Vagina (tissue), 2 donors: Measurements from ENCODE around the gene PDE3A. TPM values are rescaled to one million over a fixed set of nuclear protein-coding genes. Genes with fewer than 3 reads are reported as not detected.

Experiments used
- DNase-seq, 2 donors: peaks; one replicate each; pipeline ENCODE4 v3.0.0-alpha.2; 2017; ENCODE audit errors: extremely low spot score in 2 of 2
- H3K27ac ChIP-seq: fragments of 200-600 bp; sonication (generic); one replicate; pipeline ENCODE4 v1.5.1; 2019
- H3K27me3 ChIP-seq: fragments of 200-600 bp; sonication (generic); one replicate; pipeline ENCODE4 v1.5.1; 2019
- H3K36me3 ChIP-seq, 2 donors: fragments of 200-600 bp; sonication (generic); one replicate each; pipeline ENCODE4 v1.5.1; 2017 to 2019
- H3K4me1 ChIP-seq: fragments of 200-600 bp; sonication (generic); one replicate; pipeline ENCODE4 v1.5.1; 2019
- H3K4me3 ChIP-seq, 2 donors: fragments of 200-600 bp; sonication (generic); 1 replicate in 1 of 2; 2 replicates in 1 of 2; pipeline ENCODE4 v1.5.1; 2016 to 2019
- H3K9me3 ChIP-seq: fragments of 200-600 bp; sonication (generic); one replicate; pipeline ENCODE4 v1.5.1; 2019
- CTCF ChIP-seq, 3 experiments: fragments of 450-650 bp in 2 of 3; fragments of 200-600 bp in 1 of 3; sonication (generic) in 1 of 3; IDR thresholded peaks; one replicate each; pipeline ENCODE4 v1.5.1; 2017 to 2019; ENCODE audit warnings: antibody characterized with exemption in 3 of 3, mild to moderate bottlenecking in 2 of 3, moderate library complexity in 2 of 3
- POLR2A ChIP-seq, 2 donors: fragments of 450-650 bp; IDR thresholded peaks; one replicate each; pipeline ENCODE4 v1.6.1; 2017; ENCODE audit warnings: antibody characterized with exemption in 2 of 2, mild to moderate bottlenecking in 2 of 2, moderate library complexity in 2 of 2
- POLR2AphosphoS5 ChIP-seq, 2 donors: sonication (generic); formaldehyde crosslinking; IDR thresholded peaks; one replicate each; pipeline ENCODE4 v1.9.0; 2017; ENCODE audit warnings: antibody characterized with exemption in 2 of 2, mild to moderate bottlenecking in 2 of 2, low read depth in 1 of 2; ENCODE audit not compliant: insufficient read depth in 1 of 2
- intact Hi-C: fragments of 100-400 bp; cut with DNase I; formaldehyde crosslinking; loops from one replicate; pipeline ENCODE4 v1.15.1; 2023
- total RNA-seq: library from RNA; depleted of rRNA; stranded (reverse); fragments of >200 nt; gene quantifications from one replicate; pipeline ENCODE4 v1.2.3, GENCODE V29; 2016

Gene PDE3A
- total RNA-seq, 1 donor from 2014 or later = 9.6 TPM

- Histone ChIP-seq H3K27ac (no peak overlapping the region), H3K36me3 (no peaks in the 10 kb centered on the region), H3K4me3 (no peak overlapping the region), H3K4me1 (no peaks in the 10 kb centered on the region), H3K27me3 (no peaks in the 10 kb centered on the region), H3K9me3 (no peaks in the 10 kb centered on the region)
- no peak for DNase-seq
- no peak for TF ChIP-seq CTCF (IDR thresholded peaks at IDR 0.05)
- no peak for TF ChIP-seq POLR2AphosphoS5 (IDR thresholded peaks at IDR 0.05; ENCODE audit: insufficient read depth in 1 of 2, low read depth in 1 of 2)
- no peak for TF ChIP-seq POLR2A (IDR thresholded peaks at IDR 0.05)
- intact Hi-C loops = no loop called here
Measured at GRCh38 chr12:20567413-20567812, 199.1 kb downstream of the PDE3A start.

DNA sequence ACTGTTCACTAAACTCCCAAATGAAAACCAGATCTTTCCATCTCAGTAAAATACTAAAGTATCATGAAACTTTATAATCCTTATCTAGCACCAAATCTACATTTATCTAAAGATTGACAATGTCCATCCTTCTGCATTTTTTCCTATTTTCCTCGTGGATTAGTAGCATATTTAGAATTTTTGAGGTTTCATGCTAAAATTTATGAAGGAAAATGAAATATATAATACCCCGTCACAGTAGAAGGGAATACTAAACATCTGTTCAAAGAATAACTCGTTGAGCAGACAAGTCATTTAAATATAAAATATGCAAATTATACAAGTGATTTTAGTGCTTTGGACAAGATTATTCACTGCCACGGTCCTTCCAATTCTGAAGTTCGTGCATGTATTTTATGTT is 204.1 kb downstream of the PDE3A start:
- H3K27ac ChIP-seq = no peak overlapping the region
- TF ChIP-seq CTCF (IDR thresholded peaks at IDR 0.05) (no peak), POLR2A (IDR thresholded peaks at IDR 0.05) (no peak), POLR2AphosphoS5 (IDR thresholded peaks at IDR 0.05; ENCODE audit: insufficient read depth in 1 of 2, low read depth in 1 of 2) (no peak)
- no peaks in the 10 kb centered on the region for H3K4me1 ChIP-seq
- no peaks in the 10 kb centered on the region for H3K36me3 ChIP-seq
- no peaks in the 10 kb centered on the region for H3K27me3 ChIP-seq
- H3K9me3 ChIP-seq = no peaks in the 10 kb centered on the region
- DNase-seq = no peak
- intact Hi-C loops = no loop called here
- H3K4me3 ChIP-seq = no peak overlapping the region

- H3K27me3 ChIP-seq = no peaks in the 10 kb centered on the region
- no peak for DNase-seq
Measured at GRCh38 chr12:20576528-20576927, 208.2 kb downstream of the PDE3A start.

GRCh38 chr12:20577054-20577453 is 208.7 kb downstream of the PDE3A start:
- TF ChIP-seq CTCF (IDR thresholded peaks at IDR 0.05) (no peak), POLR2A (IDR thresholded peaks at IDR 0.05) (no peak), POLR2AphosphoS5 (IDR thresholded peaks at IDR 0.05; ENCODE audit: insufficient read depth in 1 of 2, low read depth in 1 of 2) (no peak)

More at GRCh38 chr12:20576528-20576927, 208.2 kb downstream of the PDE3A start:
- intact Hi-C loops = no loop called here
- H3K9me3 ChIP-seq = no peaks in the 10 kb centered on the region
- H3K36me3 ChIP-seq = no peaks in the 10 kb centered on the region
- no peak overlapping the region for H3K4me3 ChIP-seq
- no peak for TF ChIP-seq POLR2A (IDR thresholded peaks at IDR 0.05)
- no peak for TF ChIP-seq POLR2AphosphoS5 (IDR thresholded peaks at IDR 0.05; ENCODE audit: insufficient read depth in 1 of 2, low read depth in 1 of 2)
- TF ChIP-seq CTCF (IDR thresholded peaks at IDR 0.05) = no peak
- H3K4me1 ChIP-seq = no peaks in the 10 kb centered on the region
- no peak overlapping the region for H3K27ac ChIP-seq

GRCh38 chr12:20578142-20578541 is 209.8 kb downstream of the PDE3A start:
- no peak for DNase-seq
- H3K27me3 ChIP-seq = no peaks in the 10 kb centered on the region
- TF ChIP-seq POLR2A (IDR thresholded peaks at IDR 0.05) (no peak), CTCF (IDR thresholded peaks at IDR 0.05) (no peak), POLR2AphosphoS5 (IDR thresholded peaks at IDR 0.05; ENCODE audit: insufficient read depth in 1 of 2, low read depth in 1 of 2) (no peak)
- no peak overlapping the region for H3K27ac ChIP-seq
- intact Hi-C loops = no loop called here
- H3K9me3 ChIP-seq = no peaks in the 10 kb centered on the region
- no peaks in the 10 kb centered on the region for H3K4me1 ChIP-seq
- no peaks in the 10 kb centered on the region for H3K36me3 ChIP-seq
- no peak overlapping the region for H3K4me3 ChIP-seq

More at GRCh38 chr12:20577054-20577453, 208.7 kb downstream of the PDE3A start:
- H3K4me1 ChIP-seq = no peaks in the 10 kb centered on the region
- no peak overlapping the region for H3K27ac ChIP-seq
- H3K36me3 ChIP-seq = no peaks in the 10 kb centered on the region
- no peak for DNase-seq
- H3K9me3 ChIP-seq = no peaks in the 10 kb centered on the region
- no peak overlapping the region for H3K4me3 ChIP-seq
- intact Hi-C loops = no loop called here
- H3K27me3 ChIP-seq = no peaks in the 10 kb centered on the region
